Hematopoietic multipotent progenitor cell treated with erythropoietin and hydrocortisone succinate and interleukin-3 and kit ligand, for 15 days (in vitro differentiated cells): ENCODE measurements around the gene TRABD.

ENCODE experiments used
- DNase-seq: peaks from one replicate; pipeline ENCODE4 v3.0.0-alpha.2; 2015; ENCODE audit warnings: low spot score

Gene TRABD

GRCh38 chr22:50175191-50175461, 10.6 kb upstream of the TRABD start:
- no peak for DNase-seq

- DNase-seq, result no peak
Observed at GRCh38 chr22:50175921-50176849, 9.5 kb upstream of the TRABD start.

- no peak for DNase-seq
Observed at GRCh38 chr22:50176850-50177536, 8.7 kb upstream of the TRABD start.

GRCh38 chr22:50177537-50178470, 7.9 kb upstream of the TRABD start:
- no peak for DNase-seq

GRCh38 chr22:50178471-50178864, 7.2 kb upstream of the TRABD start:
- no peak for DNase-seq

GRCh38 chr22:50178871-50179869, 6.5 kb upstream of the TRABD start:
- no peak for DNase-seq

- DNase-seq, result no peak
Observed at GRCh38 chr22:50179937-50180726, 5.6 kb upstream of the TRABD start.

GRCh38 chr22:50180727-50181521, 4.8 kb upstream of the TRABD start:
- no peak for DNase-seq

- DNase-seq, result no peak
Observed at GRCh38 chr22:50182176-50183081, 3.3 kb upstream of the TRABD start.

GRCh38 chr22:50183141-50183971, 2.4 kb upstream of the TRABD start:
- DNase-seq, result no peak

GRCh38 chr22:50184004-50184901, 1.5 kb upstream of the TRABD start:
- DNase-seq, result no peak

GRCh38 chr22:50184902-50185374, 775 bp upstream of the TRABD start:
- no peak for DNase-seq

GRCh38 chr22:50186181-50186714, 535 bp downstream of the TRABD start:
- no peak for DNase-seq

- DNase-seq, result no peak
Observed at GRCh38 chr22:50186761-50187523, 1.2 kb downstream of the TRABD start.

GRCh38 chr22:50188356-50188755, 2.6 kb downstream of the TRABD start:
- no peak for DNase-seq
